Gastroesophageal sphincter (tissue), 4 donors: ENCODE results near the gene ERH. TPM values are rescaled to one million over a fixed set of nuclear protein-coding genes. Genes with fewer than 3 reads are reported as not detected.

Experiments used
- ATAC-seq: fragments of 150-250 bp; one replicate; pipeline ENCODE4 v1.9.1; 2016; ENCODE audit warnings: mild to moderate bottlenecking, moderate library complexity
- H3K27ac ChIP-seq, 4 donors: fragments of 200-600 bp; sonication (generic) in 3 of 4; 1 replicate in 3 of 4; 2 replicates in 1 of 4; pipeline ENCODE4 v1.5.1; 2016 to 2019
- H3K27me3 ChIP-seq: fragments of 200-600 bp; sonication (generic); one replicate; pipeline ENCODE4 v1.5.1; 2019
- H3K36me3 ChIP-seq, 2 donors: fragments of 200-600 bp; sonication (generic); one replicate each; pipeline ENCODE4 v1.5.1; 2019; ENCODE audit warnings: control low read depth in 1 of 2
- H3K4me1 ChIP-seq, 3 donors: fragments of 200-600 bp; sonication (generic); 1 replicate in 2 of 3; 2 replicates in 1 of 3; pipeline ENCODE4 v1.5.1; 2016 to 2019; ENCODE audit warnings: control low read depth in 2 of 3
- H3K4me3 ChIP-seq, 2 donors: fragments of 200-600 bp; sonication (generic); one replicate each; pipeline ENCODE4 v1.5.1; 2019; ENCODE audit warnings: mild to moderate bottlenecking in 1 of 2, moderate library complexity in 1 of 2
- H3K9me3 ChIP-seq, 3 donors: fragments of 200-600 bp; sonication (generic); one replicate each; pipeline ENCODE4 v1.5.1; 2017 to 2019; ENCODE audit warnings: control low read depth in 2 of 3
- EP300 ChIP-seq: sonication (generic); formaldehyde crosslinking; IDR thresholded peaks from one replicate; pipeline ENCODE4 v1.6.1; 2017; ENCODE audit warnings: antibody characterized with exemption, mild to moderate bottlenecking
- POLR2A ChIP-seq, 2 donors: fragments of 450-650 bp; IDR thresholded peaks; one replicate each; pipeline ENCODE4 v1.6.1; 2017; ENCODE audit warnings: antibody characterized with exemption in 2 of 2, mild to moderate bottlenecking in 2 of 2, moderate library complexity in 1 of 2
- POLR2AphosphoS5 ChIP-seq: sonication (generic); formaldehyde crosslinking; IDR thresholded peaks from one replicate; pipeline ENCODE4 v1.6.1; 2017; ENCODE audit warnings: antibody characterized with exemption
- WGBS, 2 donors: methylation state at CpG; one replicate each; pipeline ENCODE4 v1.1.5; 2018; ENCODE audit warnings: low coverage in 1 of 2; 5-methylcytosine and 5-hydroxymethylcytosine counted together
- total RNA-seq, 4 donors: library from RNA; depleted of rRNA; stranded (reverse); fragments of >200 nt; gene quantifications; one replicate each; pipeline ENCODE4 v1.1.0, GENCODE V29; 2016
- TF ChIP-seq, protein P1 (sequence below), 4 experiments: fragments of 200-600 bp in 2 of 4; fragments of 450-650 bp in 2 of 4; sonication (generic) in 1 of 4; IDR thresholded peaks; one replicate each; pipeline ENCODE4 v1.5.1; 2017 to 2019; ENCODE audit warnings: antibody characterized with exemption in 4 of 4, mild to moderate bottlenecking in 2 of 4, moderate library complexity in 2 of 4

Gene ERH
- total RNA-seq, 4 donors from 2014 or later: 70.2 to 89.8 (median 86.2) TPM

DNA sequence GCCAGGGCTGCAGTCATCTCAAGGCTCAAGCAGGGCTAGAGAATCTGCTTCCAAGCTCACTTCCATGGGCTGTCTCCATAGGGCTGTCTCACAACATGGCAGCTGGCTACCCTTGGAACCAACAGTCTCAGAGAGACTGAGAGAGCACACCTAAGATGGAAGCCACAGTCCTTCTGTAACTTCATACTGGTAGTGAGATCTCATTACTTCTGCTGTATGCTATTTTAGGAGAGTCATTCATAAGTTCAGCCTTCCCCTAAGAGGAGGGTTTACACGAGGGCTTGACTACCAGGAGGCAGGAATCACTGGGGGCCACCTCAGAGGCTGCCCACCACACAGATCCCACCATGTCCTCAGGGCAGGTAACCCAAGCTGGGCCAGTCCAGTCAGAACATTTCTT is 29.7 kb downstream of the ERH start:
- TF ChIP-seq, protein P1, sequence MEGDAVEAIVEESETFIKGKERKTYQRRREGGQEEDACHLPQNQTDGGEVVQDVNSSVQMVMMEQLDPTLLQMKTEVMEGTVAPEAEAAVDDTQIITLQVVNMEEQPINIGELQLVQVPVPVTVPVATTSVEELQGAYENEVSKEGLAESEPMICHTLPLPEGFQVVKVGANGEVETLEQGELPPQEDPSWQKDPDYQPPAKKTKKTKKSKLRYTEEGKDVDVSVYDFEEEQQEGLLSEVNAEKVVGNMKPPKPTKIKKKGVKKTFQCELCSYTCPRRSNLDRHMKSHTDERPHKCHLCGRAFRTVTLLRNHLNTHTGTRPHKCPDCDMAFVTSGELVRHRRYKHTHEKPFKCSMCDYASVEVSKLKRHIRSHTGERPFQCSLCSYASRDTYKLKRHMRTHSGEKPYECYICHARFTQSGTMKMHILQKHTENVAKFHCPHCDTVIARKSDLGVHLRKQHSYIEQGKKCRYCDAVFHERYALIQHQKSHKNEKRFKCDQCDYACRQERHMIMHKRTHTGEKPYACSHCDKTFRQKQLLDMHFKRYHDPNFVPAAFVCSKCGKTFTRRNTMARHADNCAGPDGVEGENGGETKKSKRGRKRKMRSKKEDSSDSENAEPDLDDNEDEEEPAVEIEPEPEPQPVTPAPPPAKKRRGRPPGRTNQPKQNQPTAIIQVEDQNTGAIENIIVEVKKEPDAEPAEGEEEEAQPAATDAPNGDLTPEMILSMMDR (IDR thresholded peaks at IDR 0.05): no peak
- TF ChIP-seq EP300 (no peak), POLR2AphosphoS5 (no peak), POLR2A (IDR thresholded peaks at IDR 0.05) (no peak)
- Histone ChIP-seq H3K4me3 (no peak overlapping the region), H3K27ac (no peak overlapping the region), H3K9me3 (no peaks in the 10 kb centered on the region), H3K36me3 (no peaks in the 10 kb centered on the region), H3K27me3 (no peaks in the 10 kb centered on the region), H3K4me1 (no peaks in the 10 kb centered on the region)
- 67% methylated on average over 1 of the region's 1 CpG; no CpG with 5 or more reads in 1 of the 2 donors for WGBS, 2 donors
- no peak for ATAC-seq

DNA sequence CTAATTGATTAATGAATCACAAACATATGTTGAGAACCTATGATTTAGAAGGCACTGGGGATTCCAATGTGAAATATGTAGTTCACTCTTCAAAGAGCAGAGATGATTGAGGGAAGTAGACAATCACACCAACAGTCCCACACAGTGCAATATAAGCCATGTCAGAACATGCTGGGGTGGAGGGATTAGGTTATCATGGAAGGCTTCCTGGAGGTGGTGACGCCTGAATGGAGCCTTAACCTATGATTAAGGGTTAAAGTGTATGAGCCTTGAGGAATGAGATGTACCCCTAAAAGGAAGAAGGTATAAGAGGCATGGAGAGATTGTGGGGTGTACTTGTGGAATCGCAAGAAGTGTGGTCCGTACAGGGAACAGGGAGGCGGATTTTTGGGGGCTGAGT is 31.3 kb downstream of the ERH start:
- H3K27me3 ChIP-seq: no peaks in the 10 kb centered on the region
- 92 to 95% methylated on average over 4 of the region's 4 CpGs for WGBS, 2 donors
- TF ChIP-seq, protein P1 (IDR thresholded peaks at IDR 0.05): no peak
- TF ChIP-seq POLR2A (IDR thresholded peaks at IDR 0.05) (no peak), EP300 (no peak), POLR2AphosphoS5 (no peak)

DNA sequence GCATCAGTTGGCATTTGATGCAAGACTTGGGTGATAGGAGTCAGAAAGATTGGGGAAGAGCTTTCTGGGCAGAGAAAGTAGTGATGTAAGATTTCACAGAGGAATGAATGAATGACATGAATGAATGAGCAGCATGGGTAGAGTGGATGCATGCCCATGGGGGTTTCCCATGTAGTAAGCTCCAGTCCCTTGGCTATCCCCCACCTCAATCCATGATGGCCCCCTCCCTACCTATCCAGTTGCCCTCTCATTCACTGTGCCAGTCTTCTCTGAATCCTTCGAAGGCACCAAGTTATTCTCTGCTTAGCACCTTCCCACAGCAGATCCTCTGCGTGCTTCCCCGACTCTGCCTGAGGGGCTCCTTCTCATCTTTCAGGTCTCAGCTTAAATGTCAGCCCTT is 32.0 kb downstream of the ERH start:
- H3K27ac ChIP-seq: no peak overlapping the region
- no peaks in the 10 kb centered on the region for H3K36me3 ChIP-seq
- TF ChIP-seq POLR2AphosphoS5 (no peak), EP300 (no peak), POLR2A (IDR thresholded peaks at IDR 0.05) (no peak)
- TF ChIP-seq, protein P1 (IDR thresholded peaks at IDR 0.05): no peak
- no peaks in the 10 kb centered on the region for H3K27me3 ChIP-seq
- no peaks in the 10 kb centered on the region for H3K4me1 ChIP-seq
- H3K4me3 ChIP-seq: no peak overlapping the region
- H3K9me3 ChIP-seq: no peaks in the 10 kb centered on the region
- ATAC-seq: no peak
- 48% methylated on average over 3 of the region's 3 CpGs; no CpG with 5 or more reads in 1 of the 2 donors for WGBS, 2 donors

More for the DNA sequence above, 31.3 kb downstream of the ERH start:
- no peaks in the 10 kb centered on the region for H3K4me1 ChIP-seq
- no peak overlapping the region for H3K27ac ChIP-seq
- H3K36me3 ChIP-seq: no peaks in the 10 kb centered on the region
- no peaks in the 10 kb centered on the region for H3K9me3 ChIP-seq
- no peak for ATAC-seq
- no peak overlapping the region for H3K4me3 ChIP-seq

DNA sequence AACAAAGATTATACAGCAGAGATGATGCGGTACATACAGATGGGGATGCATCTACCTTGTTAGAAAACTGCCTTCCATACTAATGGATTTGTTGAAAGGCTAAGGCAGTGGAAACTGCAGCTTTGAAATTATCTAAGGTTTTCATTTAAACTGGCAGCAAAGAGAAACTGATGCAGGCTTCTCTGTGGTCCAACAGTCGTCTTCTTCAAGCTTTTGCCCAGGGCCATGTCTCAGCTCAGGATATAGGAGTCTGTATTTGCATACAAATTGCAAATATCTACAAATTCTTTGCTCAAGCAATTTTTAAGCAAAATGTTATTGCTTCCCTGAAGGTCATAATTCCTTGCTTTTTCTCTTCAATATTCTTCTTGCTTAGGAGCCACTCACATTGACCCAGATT is 33.7 kb downstream of the ERH start:
- Histone ChIP-seq H3K27ac (no peak overlapping the region), H3K36me3 (no peaks in the 10 kb centered on the region), H3K4me3 (no peak overlapping the region), H3K9me3 (no peaks in the 10 kb centered on the region), H3K4me1 (no peaks in the 10 kb centered on the region), H3K27me3 (no peaks in the 10 kb centered on the region)
- ATAC-seq: no peak
- 78 to 85% methylated on average over 2 of the region's 2 CpGs for WGBS, 2 donors
- TF ChIP-seq EP300: no peak
- no peak for TF ChIP-seq POLR2AphosphoS5
- TF ChIP-seq, protein P1 (IDR thresholded peaks at IDR 0.05): no peak
- TF ChIP-seq POLR2A (IDR thresholded peaks at IDR 0.05): no peak

DNA sequence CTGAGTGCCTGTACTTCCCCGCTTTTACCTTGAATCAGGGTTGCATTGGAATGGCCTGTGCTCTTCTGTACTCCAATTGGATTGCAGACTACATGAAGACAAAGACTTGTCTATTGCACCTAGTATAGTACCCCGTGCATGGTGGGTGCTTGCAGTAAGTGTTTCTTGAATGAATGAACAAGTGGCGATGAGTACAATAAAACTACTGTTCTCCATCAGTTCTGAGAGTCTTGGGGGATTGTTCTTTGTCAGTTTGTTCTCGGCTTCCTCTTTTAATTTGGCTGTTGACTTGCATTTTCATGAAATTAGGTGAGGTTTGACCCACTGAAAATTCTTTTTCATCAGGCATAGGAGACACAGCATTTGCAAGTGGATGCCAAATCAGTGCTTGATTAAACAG is 34.1 kb downstream of the ERH start:
- no peaks in the 10 kb centered on the region for H3K36me3 ChIP-seq
- H3K4me3 ChIP-seq: no peak overlapping the region
- no peak for ATAC-seq
- 79 to 80% methylated on average over 3 to 4 of the region's 4 CpGs for WGBS, 2 donors
- TF ChIP-seq POLR2A (IDR thresholded peaks at IDR 0.05): no peak
- no peak for TF ChIP-seq POLR2AphosphoS5
- TF ChIP-seq, protein P1 (IDR thresholded peaks at IDR 0.05): no peak
- H3K4me1 ChIP-seq: no peaks in the 10 kb centered on the region
- H3K9me3 ChIP-seq: no peaks in the 10 kb centered on the region
- H3K27me3 ChIP-seq: no peaks in the 10 kb centered on the region
- no peak overlapping the region for H3K27ac ChIP-seq
